Measurements from ENCODE around the gene DPP10. TPM values are rescaled to one million over a fixed set of nuclear protein-coding genes. Genes with fewer than 3 reads are reported as not detected.

Gene DPP10
- total and polyA plus RNA-seq, 3 experiments from 2014 or later, result not detected

GRCh38 chr2:115248066-115248465 lies 805.6 kb downstream of the DPP10 start:
- Mint-ChIP-seq H3K4me3 (no peak overlapping the region), H3K27me3 (no peaks in the 10 kb centered on the region), H3K27ac (no peak overlapping the region), H3K4me1 (no peaks in the 10 kb centered on the region), H3K36me3 (no peaks in the 10 kb centered on the region), H3K9me3 (peaks cover 3 to 18% (median 10%) of the 10 kb centered on the region in 5 donors)
- no peaks in the 10 kb centered on the region for H3K36me3 ChIP-seq (ENCODE audit: insufficient read depth, low read length)
- no peak overlapping the region for H3K27ac ChIP-seq (ENCODE audit: low read depth, low read length)
- H3K4me1 ChIP-seq (ENCODE audit: insufficient read depth, low read length), result no peaks in the 10 kb centered on the region
- no peak overlapping the region for H3K4me3 ChIP-seq (ENCODE audit: low read length)
- CTCF ChIA-PET, result no interaction called here
- no peaks in the 10 kb centered on the region for H3K9me3 ChIP-seq (ENCODE audit: low read length)
- POLR2A ChIA-PET, result no interaction called here
- DNase-seq, result no peak
- H3K27me3 ChIP-seq (ENCODE audit: insufficient read depth, low read length, poor library complexity, severe bottlenecking), result no peaks in the 10 kb centered on the region

- Mint-ChIP-seq H3K27ac (no peak overlapping the region), H3K9me3 (peaks cover 5 to 22% (median 7%) of the 10 kb centered on the region in 5 donors), H3K4me3 (no peak overlapping the region), H3K27me3 (no peaks in the 10 kb centered on the region), H3K4me1 (no peaks in the 10 kb centered on the region), H3K36me3 (peaks cover 0 to 2% (median 0%) of the 10 kb centered on the region in 3 donors)
- Histone ChIP-seq H3K27me3 (ENCODE audit: insufficient read depth, low read length, poor library complexity, severe bottlenecking) (no peaks in the 10 kb centered on the region), H3K4me1 (ENCODE audit: insufficient read depth, low read length) (no peaks in the 10 kb centered on the region), H3K36me3 (ENCODE audit: insufficient read depth, low read length) (no peaks in the 10 kb centered on the region), H3K9me3 (ENCODE audit: low read length) (no peaks in the 10 kb centered on the region), H3K27ac (ENCODE audit: low read depth, low read length) (no peak overlapping the region), H3K4me3 (ENCODE audit: low read length) (no peak overlapping the region)
- DNase-seq, result no peak
- ChIA-PET CTCF (no interaction called here), POLR2A (no interaction called here)
Measured at GRCh38 chr2:115277366-115277765, 834.9 kb downstream of the DPP10 start.

GRCh38 chr2:115285416-115285815 lies 843.0 kb downstream of the DPP10 start:
- ChIA-PET POLR2A (no interaction called here), CTCF (no interaction called here)
- no peaks in the 10 kb centered on the region for H3K27me3 Mint-ChIP-seq

GRCh38 chr2:115290478-115290877 lies 848.0 kb downstream of the DPP10 start:
- no peaks in the 10 kb centered on the region for H3K9me3 ChIP-seq (ENCODE audit: low read length)
- H3K4me1 Mint-ChIP-seq, result no peaks in the 10 kb centered on the region
- no peaks in the 10 kb centered on the region for H3K36me3 ChIP-seq (ENCODE audit: insufficient read depth, low read length)
- no peaks in the 10 kb centered on the region for H3K27me3 Mint-ChIP-seq
- no peak for DNase-seq
- H3K27me3 ChIP-seq (ENCODE audit: insufficient read depth, low read length, poor library complexity, severe bottlenecking), result no peaks in the 10 kb centered on the region
- H3K27ac ChIP-seq (ENCODE audit: low read depth, low read length), result no peak overlapping the region
- H3K4me1 ChIP-seq (ENCODE audit: insufficient read depth, low read length), result no peaks in the 10 kb centered on the region
- H3K36me3 Mint-ChIP-seq, result no peaks in the 10 kb centered on the region
- no peak overlapping the region for H3K4me3 Mint-ChIP-seq
- H3K4me3 ChIP-seq (ENCODE audit: low read length), result no peak overlapping the region
- no peak overlapping the region for H3K27ac Mint-ChIP-seq
- POLR2A ChIA-PET, result no interaction called here
- H3K9me3 Mint-ChIP-seq, result peaks cover 2 to 18% (median 6%) of the 10 kb centered on the region in 5 donors
- CTCF ChIA-PET, result interaction anchor here (1.0 kb wide), 1 partner anchor 10 kb away, joined by 3 read pairs; no protein-coding TSS in a partner anchor

More at GRCh38 chr2:115285416-115285815, 843.0 kb downstream of the DPP10 start:
- H3K36me3 Mint-ChIP-seq, result no peaks in the 10 kb centered on the region
- no peak overlapping the region for H3K27ac Mint-ChIP-seq
- Histone ChIP-seq H3K27ac (ENCODE audit: low read depth, low read length) (no peak overlapping the region), H3K4me3 (ENCODE audit: low read length) (no peak overlapping the region), H3K36me3 (ENCODE audit: insufficient read depth, low read length) (no peaks in the 10 kb centered on the region), H3K4me1 (ENCODE audit: insufficient read depth, low read length) (no peaks in the 10 kb centered on the region), H3K9me3 (ENCODE audit: low read length) (no peaks in the 10 kb centered on the region), H3K27me3 (ENCODE audit: insufficient read depth, low read length, poor library complexity, severe bottlenecking) (no peaks in the 10 kb centered on the region)
- H3K9me3 Mint-ChIP-seq, result peaks cover 2 to 14% (median 4%) of the 10 kb centered on the region in 5 donors
- no peaks in the 10 kb centered on the region for H3K4me1 Mint-ChIP-seq
- H3K4me3 Mint-ChIP-seq, result no peak overlapping the region
- DNase-seq, result no peak

- POLR2A ChIA-PET, result no interaction called here
- Mint-ChIP-seq H3K4me1 (no peaks in the 10 kb centered on the region), H3K27me3 (no peaks in the 10 kb centered on the region), H3K36me3 (no peaks in the 10 kb centered on the region), H3K4me3 (no peak overlapping the region), H3K9me3 (peaks cover 2 to 15% (median 4%) of the 10 kb centered on the region in 5 donors), H3K27ac (no peak overlapping the region)
- no peaks in the 10 kb centered on the region for H3K9me3 ChIP-seq (ENCODE audit: low read length)
- DNase-seq, result no peak
- H3K27ac ChIP-seq (ENCODE audit: low read depth, low read length), result no peak overlapping the region
- CTCF ChIA-PET, result no interaction called here
- no peak overlapping the region for H3K4me3 ChIP-seq (ENCODE audit: low read length)
- no peaks in the 10 kb centered on the region for H3K27me3 ChIP-seq (ENCODE audit: insufficient read depth, low read length, poor library complexity, severe bottlenecking)
- no peaks in the 10 kb centered on the region for H3K36me3 ChIP-seq (ENCODE audit: insufficient read depth, low read length)
- H3K4me1 ChIP-seq (ENCODE audit: insufficient read depth, low read length), result no peaks in the 10 kb centered on the region
Measured at GRCh38 chr2:115292742-115293141, 850.3 kb downstream of the DPP10 start.

GRCh38 chr2:115294999-115295398 lies 852.6 kb downstream of the DPP10 start:
- no peaks in the 10 kb centered on the region for H3K4me1 ChIP-seq (ENCODE audit: insufficient read depth, low read length)
- Mint-ChIP-seq H3K4me3 (no peak overlapping the region), H3K4me1 (no peaks in the 10 kb centered on the region), H3K27me3 (no peaks in the 10 kb centered on the region), H3K9me3 (peaks cover 4 to 15% (median 5%) of the 10 kb centered on the region in 5 donors), H3K36me3 (no peaks in the 10 kb centered on the region), H3K27ac (no peak overlapping the region)
- no peak overlapping the region for H3K27ac ChIP-seq (ENCODE audit: low read depth, low read length)
- no peaks in the 10 kb centered on the region for H3K27me3 ChIP-seq (ENCODE audit: insufficient read depth, low read length, poor library complexity, severe bottlenecking)
- DNase-seq, result no peak
- no peak overlapping the region for H3K4me3 ChIP-seq (ENCODE audit: low read length)
- H3K36me3 ChIP-seq (ENCODE audit: insufficient read depth, low read length), result no peaks in the 10 kb centered on the region
- ChIA-PET CTCF (no interaction called here), POLR2A (no interaction called here)
- H3K9me3 ChIP-seq (ENCODE audit: low read length), result no peaks in the 10 kb centered on the region

- Mint-ChIP-seq H3K4me3 (no peak overlapping the region), H3K9me3 (peaks cover 5 to 9% (median 6%) of the 10 kb centered on the region in 5 donors), H3K4me1 (no peaks in the 10 kb centered on the region), H3K27ac (no peak overlapping the region), H3K36me3 (no peaks in the 10 kb centered on the region), H3K27me3 (no peaks in the 10 kb centered on the region)
- no peaks in the 10 kb centered on the region for H3K27me3 ChIP-seq (ENCODE audit: insufficient read depth, low read length, poor library complexity, severe bottlenecking)
- no peak overlapping the region for H3K27ac ChIP-seq (ENCODE audit: low read depth, low read length)
- no peaks in the 10 kb centered on the region for H3K4me1 ChIP-seq (ENCODE audit: insufficient read depth, low read length)
- no peak overlapping the region for H3K4me3 ChIP-seq (ENCODE audit: low read length)
- H3K36me3 ChIP-seq (ENCODE audit: insufficient read depth, low read length), result no peaks in the 10 kb centered on the region
- POLR2A ChIA-PET, result no interaction called here
- H3K9me3 ChIP-seq (ENCODE audit: low read length), result no peaks in the 10 kb centered on the region
- no peak for DNase-seq
- CTCF ChIA-PET, result no interaction called here
Measured at GRCh38 chr2:115297056-115297455, 854.6 kb downstream of the DPP10 start.

GRCh38 chr2:115299199-115299598 lies 856.8 kb downstream of the DPP10 start:
- no peaks in the 10 kb centered on the region for H3K27me3 Mint-ChIP-seq
- H3K4me1 Mint-ChIP-seq, result no peaks in the 10 kb centered on the region
- Histone ChIP-seq H3K27ac (ENCODE audit: low read depth, low read length) (no peak overlapping the region), H3K36me3 (ENCODE audit: insufficient read depth, low read length) (no peaks in the 10 kb centered on the region), H3K27me3 (ENCODE audit: insufficient read depth, low read length, poor library complexity, severe bottlenecking) (no peaks in the 10 kb centered on the region), H3K4me3 (ENCODE audit: low read length) (no peak overlapping the region), H3K9me3 (ENCODE audit: low read length) (no peaks in the 10 kb centered on the region), H3K4me1 (ENCODE audit: insufficient read depth, low read length) (no peaks in the 10 kb centered on the region)
- H3K36me3 Mint-ChIP-seq, result no peaks in the 10 kb centered on the region
- no peak overlapping the region for H3K27ac Mint-ChIP-seq
- ChIA-PET CTCF (no interaction called here), POLR2A (no interaction called here)
- peaks cover 5 to 11% (median 6%) of the 10 kb centered on the region in 5 donors for H3K9me3 Mint-ChIP-seq
- no peak for DNase-seq
- H3K4me3 Mint-ChIP-seq, result no peak overlapping the region

- H3K4me1 ChIP-seq (ENCODE audit: insufficient read depth, low read length), result no peaks in the 10 kb centered on the region
- H3K27ac Mint-ChIP-seq, result no peak overlapping the region
- no peaks in the 10 kb centered on the region for H3K27me3 Mint-ChIP-seq
- peaks cover 9 to 32% (median 14%) of the 10 kb centered on the region in 5 donors for H3K9me3 Mint-ChIP-seq
- H3K4me1 Mint-ChIP-seq, result no peaks in the 10 kb centered on the region
- no peak overlapping the region for H3K27ac ChIP-seq (ENCODE audit: low read depth, low read length)
- H3K27me3 ChIP-seq (ENCODE audit: insufficient read depth, low read length, poor library complexity, severe bottlenecking), result no peaks in the 10 kb centered on the region
- H3K9me3 ChIP-seq (ENCODE audit: low read length), result no peaks in the 10 kb centered on the region
- H3K36me3 Mint-ChIP-seq, result no peaks in the 10 kb centered on the region
- CTCF ChIA-PET, result no interaction called here
- no peak overlapping the region for H3K4me3 ChIP-seq (ENCODE audit: low read length)
- H3K36me3 ChIP-seq (ENCODE audit: insufficient read depth, low read length), result no peaks in the 10 kb centered on the region
- POLR2A ChIA-PET, result no interaction called here
- no peak for DNase-seq
- H3K4me3 Mint-ChIP-seq, result no peak overlapping the region
Measured at GRCh38 chr2:115305712-115306111, 863.3 kb downstream of the DPP10 start.
